ENCODE data around the gene SEC14L2.
"Not testable (repeated sequence)": the region's sequence is repeated elsewhere in the genome, so short reads cannot be mapped to it uniquely, and the experiment has no call there.

DNA sequence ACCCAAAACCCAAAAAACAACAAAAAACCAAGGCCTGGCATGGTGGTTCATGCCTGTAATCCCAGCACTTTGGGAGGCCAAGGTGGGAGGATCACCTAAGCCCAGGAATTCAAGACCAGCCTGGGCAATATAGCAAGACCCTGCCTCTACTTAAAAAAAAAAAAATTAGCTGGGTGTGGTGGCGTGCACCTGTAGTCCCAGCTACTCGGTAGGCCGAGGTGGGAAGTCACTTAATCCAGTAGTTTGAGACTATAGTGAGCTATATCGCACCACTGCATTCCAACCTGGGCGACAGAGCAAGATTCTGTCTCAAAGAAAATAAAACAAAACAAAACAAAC lies 5.9 kb downstream of the SEC14L2 start:
- not testable (repeated sequence) for TF ChIP-seq POLR2A, EP300, POLR2AphosphoS5 (IDR thresholded peaks at IDR 0.05)
- TF ChIP-seq, protein P1, sequence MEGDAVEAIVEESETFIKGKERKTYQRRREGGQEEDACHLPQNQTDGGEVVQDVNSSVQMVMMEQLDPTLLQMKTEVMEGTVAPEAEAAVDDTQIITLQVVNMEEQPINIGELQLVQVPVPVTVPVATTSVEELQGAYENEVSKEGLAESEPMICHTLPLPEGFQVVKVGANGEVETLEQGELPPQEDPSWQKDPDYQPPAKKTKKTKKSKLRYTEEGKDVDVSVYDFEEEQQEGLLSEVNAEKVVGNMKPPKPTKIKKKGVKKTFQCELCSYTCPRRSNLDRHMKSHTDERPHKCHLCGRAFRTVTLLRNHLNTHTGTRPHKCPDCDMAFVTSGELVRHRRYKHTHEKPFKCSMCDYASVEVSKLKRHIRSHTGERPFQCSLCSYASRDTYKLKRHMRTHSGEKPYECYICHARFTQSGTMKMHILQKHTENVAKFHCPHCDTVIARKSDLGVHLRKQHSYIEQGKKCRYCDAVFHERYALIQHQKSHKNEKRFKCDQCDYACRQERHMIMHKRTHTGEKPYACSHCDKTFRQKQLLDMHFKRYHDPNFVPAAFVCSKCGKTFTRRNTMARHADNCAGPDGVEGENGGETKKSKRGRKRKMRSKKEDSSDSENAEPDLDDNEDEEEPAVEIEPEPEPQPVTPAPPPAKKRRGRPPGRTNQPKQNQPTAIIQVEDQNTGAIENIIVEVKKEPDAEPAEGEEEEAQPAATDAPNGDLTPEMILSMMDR (IDR thresholded peaks at IDR 0.05) = not testable (repeated sequence)

Data from sigmoid colon (tissue), 4 donors.